Neural progenitor cell (in vitro differentiated cells): Measurements from ENCODE around the gene DPYD. TPM values are rescaled to one million over a fixed set of nuclear protein-coding genes. Genes with fewer than 3 reads are reported as not detected.

Source experiments
- DNase-seq: peaks from one replicate; pipeline ENCODE4 v3.0.0-alpha.2; 2016; ENCODE audit warnings: low spot score
- H2AFZ ChIP-seq: fragments of 200-600 bp; sonication (generic); replicated peaks from 2 replicates; pipeline ENCODE4 v1.6.1; 2016; ENCODE audit warnings: antibody characterized with exemption
- H3F3A ChIP-seq: fragments of 200-600 bp; sonication (generic); 2 replicates; pipeline ENCODE4 v1.6.1; 2016; ENCODE audit warnings: antibody characterized with exemption, low read depth
- H3K27ac ChIP-seq: fragments of 200-600 bp; sonication (generic); 2 replicates; pipeline ENCODE4 v1.5.1; 2016; ENCODE audit warnings: mild to moderate bottlenecking
- H3K27me3 ChIP-seq: fragments of 200-600 bp; sonication (generic); 2 replicates; pipeline ENCODE4 v1.6.1; 2016; ENCODE audit warnings: mild to moderate bottlenecking, moderate library complexity
- H3K36me3 ChIP-seq: fragments of 200-600 bp; sonication (generic); 2 replicates; pipeline ENCODE4 v1.5.1; 2016
- H3K4me1 ChIP-seq: fragments of 200-600 bp; sonication (generic); 2 replicates; pipeline ENCODE4 v1.6.1; 2016; ENCODE audit warnings: mixed run types
- H3K4me2 ChIP-seq: fragments of 200-600 bp; sonication (generic); 2 replicates; pipeline ENCODE4 v1.6.1; 2016
- H3K4me3 ChIP-seq: fragments of 200-600 bp; sonication (generic); 2 replicates; pipeline ENCODE4 v1.5.1; 2016
- H3K79me2 ChIP-seq: fragments of 200-600 bp; sonication (generic); 2 replicates; pipeline ENCODE4 v1.6.1; 2016; ENCODE audit warnings: low read depth
- H3K9ac ChIP-seq: fragments of 200-600 bp; sonication (generic); 2 replicates; pipeline ENCODE4 v1.6.1; 2016
- H3K9me3 ChIP-seq: fragments of 200-600 bp; sonication (generic); 2 replicates; pipeline ENCODE4 v1.5.1; 2016; ENCODE audit warnings: low read depth
- H4K20me1 ChIP-seq: fragments of 200-600 bp; sonication (generic); 2 replicates; pipeline ENCODE4 v1.6.1; 2016; ENCODE audit warnings: low read depth
- H3K27ac Mint-ChIP-seq: 3 replicates; pipeline ENCODE4 v1.8.0; 2021; ENCODE audit warnings: mixed read lengths
- H3K27me3 Mint-ChIP-seq: 2 replicates; pipeline ENCODE4 v1.8.0; 2022; ENCODE audit warnings: low read depth, mild to moderate bottlenecking, inconsistent platforms, moderate library complexity, mixed read lengths; ENCODE audit not compliant: insufficient read depth
- H3K36me3 Mint-ChIP-seq: 3 replicates; pipeline ENCODE4 v1.8.0; 2021; ENCODE audit warnings: mixed read lengths
- H3K4me1 Mint-ChIP-seq: 3 replicates; pipeline ENCODE4 v1.8.0; 2021; ENCODE audit warnings: mixed read lengths
- H3K4me3 Mint-ChIP-seq: 3 replicates; pipeline ENCODE4 v1.8.0; 2021; ENCODE audit warnings: mild to moderate bottlenecking, moderate library complexity, mixed read lengths
- H3K9me3 Mint-ChIP-seq: 3 replicates; pipeline ENCODE4 v1.8.0; 2020; ENCODE audit warnings: mixed read lengths
- CTCF ChIP-seq: fragments of 200-600 bp; sonication (generic); IDR thresholded peaks from 2 replicates; pipeline ENCODE4 v1.5.1; 2017; ENCODE audit warnings: antibody characterized with exemption, mild to moderate bottlenecking
- EZH2 ChIP-seq: fragments of 200-600 bp; sonication (generic); IDR thresholded peaks from 2 replicates; pipeline ENCODE4 v1.6.1; 2017; ENCODE audit warnings: antibody characterized with exemption, mild to moderate bottlenecking, moderate library complexity
- EZH2phosphoT487 ChIP-seq: fragments of 200-600 bp; sonication (generic); IDR thresholded peaks from 2 replicates; pipeline ENCODE4 v1.6.1; 2017; ENCODE audit warnings: antibody characterized with exemption
- total RNA-seq: library from RNA; depleted of rRNA; stranded (reverse); fragments of >200 nt; gene quantifications from 2 replicates; pipeline ENCODE4 v1.2.3, GENCODE V29; 2015; ENCODE audit warnings: low replicate concordance

DPYD gene
- total RNA-seq, 1 donor from 2014 or later = 0.43 TPM

GRCh38 chr1:97378596-97378995, 542.2 kb downstream of the DPYD start:
- TF ChIP-seq EZH2 (no peak), CTCF (no peak), EZH2phosphoT487 (no peak)
- H3K4me2 ChIP-seq = no peak overlapping the region
- no peak overlapping the region for H2AFZ ChIP-seq

GRCh38 chr1:97377432-97378034, 543.3 kb downstream of the DPYD start:
- Histone ChIP-seq H3K4me3 (no peak overlapping the region), H3K4me2 (no peak overlapping the region), H3K4me1 (no peaks in the 10 kb centered on the region), H3K27ac (no peak overlapping the region), H3K9ac (no peak overlapping the region), H3K79me2 (no peaks in the 10 kb centered on the region), H3K36me3 (no peaks in the 10 kb centered on the region), H3K9me3 (no peaks in the 10 kb centered on the region), H4K20me1 (no peaks in the 10 kb centered on the region), H3F3A (no peaks in the 10 kb centered on the region), H2AFZ (no peak overlapping the region), H3K27me3 (no peaks in the 10 kb centered on the region)
- TF ChIP-seq CTCF = no peak
- TF ChIP-seq EZH2phosphoT487 = no peak
- no peak for TF ChIP-seq EZH2
- no peaks in the 10 kb centered on the region for H3K9me3 Mint-ChIP-seq
- H3K4me3 Mint-ChIP-seq = no peak overlapping the region
- no peak for DNase-seq
- peaks cover 12% of the 10 kb centered on the region for H3K4me1 Mint-ChIP-seq
- H3K36me3 Mint-ChIP-seq = no peaks in the 10 kb centered on the region
- no peak overlapping the region for H3K27ac Mint-ChIP-seq
- H3K27me3 Mint-ChIP-seq = peaks cover 2% of the 10 kb centered on the region

More at GRCh38 chr1:97378596-97378995, 542.2 kb downstream of the DPYD start:
- no peak overlapping the region for H3K27ac ChIP-seq
- no peaks in the 10 kb centered on the region for H3K27me3 ChIP-seq
- no peaks in the 10 kb centered on the region for H3F3A ChIP-seq
- no peaks in the 10 kb centered on the region for H3K79me2 ChIP-seq
- H3K9ac ChIP-seq = no peak overlapping the region
- no peaks in the 10 kb centered on the region for H3K4me1 ChIP-seq
- no peaks in the 10 kb centered on the region for H3K36me3 ChIP-seq
- H3K36me3 Mint-ChIP-seq = no peaks in the 10 kb centered on the region
- H4K20me1 ChIP-seq = no peaks in the 10 kb centered on the region
- no peaks in the 10 kb centered on the region for H3K9me3 Mint-ChIP-seq
- H3K4me1 Mint-ChIP-seq = peaks cover 12% of the 10 kb centered on the region
- H3K4me3 Mint-ChIP-seq = no peak overlapping the region
- no peaks in the 10 kb centered on the region for H3K9me3 ChIP-seq
- peaks cover 2% of the 10 kb centered on the region for H3K27me3 Mint-ChIP-seq
- no peak for DNase-seq
- H3K4me3 ChIP-seq = no peak overlapping the region
- no peak overlapping the region for H3K27ac Mint-ChIP-seq

GRCh38 chr1:97373000-97373399, 547.8 kb downstream of the DPYD start:
- Histone ChIP-seq H3K9ac (no peak overlapping the region), H3K79me2 (no peaks in the 10 kb centered on the region), H3K4me2 (no peak overlapping the region), H4K20me1 (no peaks in the 10 kb centered on the region), H2AFZ (no peak overlapping the region), H3K4me1 (no peaks in the 10 kb centered on the region), H3K36me3 (no peaks in the 10 kb centered on the region), H3K27ac (no peak overlapping the region), H3F3A (no peaks in the 10 kb centered on the region), H3K27me3 (no peaks in the 10 kb centered on the region), H3K9me3 (no peaks in the 10 kb centered on the region), H3K4me3 (no peak overlapping the region)
- Mint-ChIP-seq H3K27ac (no peak overlapping the region), H3K36me3 (no peaks in the 10 kb centered on the region), H3K27me3 (peaks cover 3% of the 10 kb centered on the region), H3K4me1 (peaks cover 4% of the 10 kb centered on the region), H3K4me3 (no peak overlapping the region), H3K9me3 (no peaks in the 10 kb centered on the region)
- no peak for TF ChIP-seq CTCF
- no peak for TF ChIP-seq EZH2
- no peak for TF ChIP-seq EZH2phosphoT487
- no peak for DNase-seq
